Neuron (in vitro differentiated cells): ENCODE results near the gene MEOX1.

Experiments used
- H2AFZ ChIP-seq: one replicate; pipeline ENCODE4 v1.6.1; 2013; ENCODE audit warnings: low read depth, mild to moderate bottlenecking, inconsistent platforms, low read length, moderate library complexity
- H3K27me3 ChIP-seq: one replicate; pipeline ENCODE4 v1.6.1; 2013; ENCODE audit warnings: low read length; ENCODE audit not compliant: insufficient read depth
- H3K36me3 ChIP-seq: one replicate; pipeline ENCODE4 v1.6.1; 2013; ENCODE audit warnings: low read length; ENCODE audit not compliant: insufficient read depth
- H3K4me1 ChIP-seq: one replicate; pipeline ENCODE4 v1.6.1; 2013; ENCODE audit warnings: low read length; ENCODE audit not compliant: insufficient read depth
- H3K4me3 ChIP-seq: 2 replicates; pipeline ENCODE4 v1.5.1; 2013; ENCODE audit warnings: mild to moderate bottlenecking, low read length, moderate library complexity
- H3K9me3 ChIP-seq: one replicate; pipeline ENCODE4 v1.6.1; 2013; ENCODE audit warnings: low read length

Gene MEOX1

DNA sequence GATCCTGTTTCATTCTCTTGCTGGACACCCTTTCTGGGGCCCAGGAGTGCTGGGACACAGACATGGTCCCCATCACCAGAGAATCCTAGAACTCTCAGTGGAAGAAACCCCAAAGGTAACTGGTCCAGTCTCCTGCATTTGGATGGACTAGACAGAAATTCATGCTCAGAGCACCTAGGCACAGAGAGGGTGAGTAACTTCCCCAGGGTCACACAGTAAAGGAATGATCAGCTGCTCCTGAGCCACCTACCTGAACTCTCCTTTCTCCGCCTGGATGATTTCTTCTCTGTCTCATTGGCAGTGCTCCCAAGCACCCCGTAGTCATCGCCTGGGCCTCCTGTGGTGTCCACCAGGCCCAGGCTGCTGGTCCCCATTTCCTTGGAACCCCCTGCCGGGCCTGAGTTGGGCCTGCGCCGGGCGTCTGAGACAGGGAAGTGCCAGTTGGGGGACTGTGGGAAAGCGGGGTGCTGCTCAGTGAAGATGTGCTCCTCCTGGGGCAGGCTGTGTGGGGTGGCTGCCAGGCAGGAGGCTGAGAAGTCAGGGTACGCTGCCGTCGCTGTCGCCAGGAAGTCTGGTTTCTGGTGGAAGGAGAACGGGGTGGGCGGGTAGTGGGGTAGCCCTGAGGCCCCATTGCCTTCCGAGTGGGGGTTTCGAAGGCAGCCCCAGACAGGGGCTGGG is 767 bp downstream of the MEOX1 start:
- H3K9me3 ChIP-seq: no peaks in the 10 kb centered on the region
- no peak overlapping the region for H2AFZ ChIP-seq
- H3K4me3 ChIP-seq: no peak overlapping the region
- H3K4me1 ChIP-seq: peaks cover 17% of the 10 kb centered on the region
- peaks cover 23% of the 10 kb centered on the region for H3K27me3 ChIP-seq
- no peaks in the 10 kb centered on the region for H3K36me3 ChIP-seq

DNA sequence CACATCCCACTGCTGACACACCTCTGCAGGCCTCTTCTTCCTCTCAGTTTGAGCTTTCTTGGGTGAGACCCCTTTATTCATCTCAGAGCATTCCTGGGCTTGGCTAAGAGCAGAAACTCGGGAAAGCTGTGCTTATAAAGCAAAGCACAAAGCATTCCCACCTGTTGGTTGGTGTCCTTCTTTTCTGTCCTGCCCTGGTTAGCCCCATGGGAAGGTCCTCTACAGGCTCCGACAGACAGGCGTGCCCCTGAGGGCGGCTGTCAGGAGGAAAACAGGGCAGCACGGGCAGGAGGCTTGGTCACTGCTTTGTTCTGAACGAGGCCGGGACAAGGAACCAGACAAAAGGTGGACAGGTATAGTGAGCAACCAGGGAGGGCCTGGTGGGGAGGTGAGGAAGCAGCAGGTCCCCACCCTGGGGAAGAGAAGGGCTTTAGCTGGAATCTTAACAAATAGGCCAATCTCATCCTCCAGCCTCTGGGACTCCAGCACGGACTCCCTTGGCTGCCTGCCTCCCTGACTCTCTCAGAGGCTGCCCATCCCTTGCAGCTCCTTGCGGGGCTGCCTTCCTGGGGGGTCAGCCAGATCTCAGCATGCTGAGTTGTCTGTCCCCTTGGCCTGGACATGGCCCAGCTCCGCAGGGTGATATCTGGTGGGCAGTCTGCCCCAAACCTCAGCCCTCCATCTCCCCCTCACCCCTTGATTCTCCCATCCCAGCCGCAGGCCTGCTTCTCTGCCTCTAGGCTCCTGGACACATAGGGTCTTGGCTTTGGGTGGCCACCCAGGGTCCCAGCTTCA is 1.7 kb downstream of the MEOX1 start:
- Histone ChIP-seq H3K27me3 (peaks cover 23% of the 10 kb centered on the region), H3K4me1 (peaks cover 11% of the 10 kb centered on the region), H3K36me3 (no peaks in the 10 kb centered on the region), H2AFZ (no peak overlapping the region), H3K4me3 (no peak overlapping the region), H3K9me3 (no peaks in the 10 kb centered on the region)

DNA sequence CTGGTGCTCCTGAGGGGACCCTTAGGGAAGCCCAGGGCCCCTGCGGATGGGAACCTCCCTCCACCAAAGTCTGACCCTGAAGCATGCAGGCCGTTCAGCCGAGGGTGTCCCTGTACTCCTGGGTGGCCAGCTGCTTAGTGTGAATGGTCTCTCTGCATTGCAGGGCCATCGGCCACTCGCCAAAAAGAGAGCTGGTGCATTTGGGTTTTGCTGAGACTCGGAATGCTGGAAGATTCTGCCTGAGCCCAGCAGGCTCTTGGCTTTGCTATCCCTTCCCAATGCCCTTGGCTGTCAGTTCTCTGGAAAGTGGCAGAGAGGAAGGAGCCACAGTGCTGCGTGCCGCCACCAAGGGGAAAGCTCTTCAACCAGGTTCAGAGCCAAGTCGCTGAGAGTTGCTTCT is 2.8 kb downstream of the MEOX1 start:
- Histone ChIP-seq H3K4me1 (peaks cover 11% of the 10 kb centered on the region), H3K27me3 (peaks cover 23% of the 10 kb centered on the region), H3K36me3 (no peaks in the 10 kb centered on the region), H2AFZ (no peak overlapping the region), H3K4me3 (no peak overlapping the region), H3K9me3 (no peaks in the 10 kb centered on the region)

DNA sequence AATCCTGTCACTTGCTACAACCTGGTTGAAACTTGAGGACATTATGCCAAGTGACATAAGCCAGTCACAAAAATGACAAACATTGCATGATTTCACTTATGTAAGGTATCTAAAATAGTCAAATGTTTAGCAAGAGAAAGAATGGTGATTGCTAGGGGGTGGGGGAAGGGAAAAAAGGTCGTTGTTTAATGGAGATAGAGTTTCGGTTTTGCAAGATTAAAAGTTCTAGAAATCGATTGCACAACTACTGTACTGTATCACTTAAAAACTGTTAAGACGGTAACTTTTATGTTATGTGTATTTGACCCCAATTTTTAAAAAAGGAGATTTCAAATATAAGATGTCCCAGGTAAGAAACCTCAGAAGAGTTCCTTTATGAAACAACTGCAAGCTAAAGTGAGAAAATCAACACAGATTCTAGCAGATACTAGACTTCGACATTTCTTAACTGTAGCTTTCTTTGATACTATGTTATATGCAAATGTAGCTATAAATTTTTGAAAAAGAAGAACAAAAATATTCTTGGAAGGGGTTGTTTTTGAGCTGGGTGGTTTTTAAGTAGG is 5.9 kb downstream of the MEOX1 start:
- Histone ChIP-seq H3K9me3 (no peaks in the 10 kb centered on the region), H3K27me3 (peaks cover 26% of the 10 kb centered on the region), H3K4me3 (no peak overlapping the region), H3K36me3 (no peaks in the 10 kb centered on the region), H3K4me1 (no peaks in the 10 kb centered on the region), H2AFZ (no peak overlapping the region)

DNA sequence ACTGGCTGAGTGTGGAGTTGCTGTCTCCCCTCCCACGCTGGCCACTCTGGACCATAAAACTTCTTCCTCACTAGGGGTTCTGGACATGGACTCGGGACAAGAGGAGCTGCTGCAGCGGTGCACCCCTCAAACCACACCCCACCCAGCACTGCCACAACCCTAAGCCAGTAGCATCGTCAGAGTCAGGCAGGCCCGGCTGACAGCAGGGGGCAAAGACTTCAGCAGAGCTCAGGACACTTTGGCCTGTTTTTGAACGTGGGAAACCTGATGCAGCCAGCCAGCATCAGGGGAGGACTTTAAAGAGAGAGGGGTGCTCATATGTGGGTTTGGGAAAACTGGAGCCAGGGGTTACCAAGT is 9.6 kb downstream of the MEOX1 start:
- peaks cover 11% of the 10 kb centered on the region for H3K27me3 ChIP-seq
- no peaks in the 10 kb centered on the region for H3K9me3 ChIP-seq
- no peaks in the 10 kb centered on the region for H3K36me3 ChIP-seq
- no peak overlapping the region for H2AFZ ChIP-seq
- H3K4me1 ChIP-seq: no peaks in the 10 kb centered on the region
- H3K4me3 ChIP-seq: no peak overlapping the region

DNA sequence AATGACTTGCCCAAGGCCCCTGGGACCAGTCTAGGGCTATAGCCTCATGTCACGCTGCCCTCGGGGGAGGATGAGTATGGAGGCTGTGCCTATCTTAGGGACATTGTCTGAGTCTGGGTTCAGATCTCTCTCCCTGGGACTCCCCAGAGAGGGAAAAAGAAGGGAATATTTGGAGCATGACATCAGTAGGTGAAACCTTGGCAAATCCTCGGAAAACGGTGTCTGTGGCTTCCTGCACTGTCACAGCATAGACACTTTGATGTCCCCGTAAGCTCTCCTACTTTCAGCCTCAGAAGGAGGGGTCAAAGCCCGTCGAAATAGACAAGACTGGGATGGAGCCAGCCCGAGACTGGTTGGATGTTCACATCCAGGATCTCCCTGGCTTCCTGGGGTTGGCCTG is 11.3 kb downstream of the MEOX1 start:
- H3K36me3 ChIP-seq: no peaks in the 10 kb centered on the region
- H2AFZ ChIP-seq: no peak overlapping the region
- no peak overlapping the region for H3K4me3 ChIP-seq
- H3K27me3 ChIP-seq: peaks cover 8% of the 10 kb centered on the region
- H3K9me3 ChIP-seq: no peaks in the 10 kb centered on the region
- H3K4me1 ChIP-seq: no peaks in the 10 kb centered on the region

DNA sequence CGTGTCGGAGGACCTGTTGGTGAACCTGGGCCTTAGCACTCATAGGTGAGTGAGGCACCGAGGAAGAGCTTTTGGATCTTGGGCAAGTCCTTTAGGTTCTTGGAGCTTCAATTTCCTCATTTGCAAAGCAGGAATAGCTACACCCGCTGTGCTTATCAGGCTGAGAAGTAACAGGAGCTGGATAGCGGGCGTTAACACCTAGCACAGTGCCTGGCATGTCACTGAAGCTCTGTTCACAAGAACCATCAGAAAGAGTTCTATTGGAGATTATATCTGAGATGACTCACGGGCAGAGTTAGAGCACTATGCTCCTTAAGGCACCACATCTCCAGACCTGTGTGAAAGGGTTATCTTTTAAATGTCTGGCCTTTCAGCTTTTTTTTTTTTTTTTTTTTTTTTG is 12.8 kb downstream of the MEOX1 start:
- Histone ChIP-seq H3K4me3 (no peak overlapping the region), H3K27me3 (peaks cover 8% of the 10 kb centered on the region)

DNA sequence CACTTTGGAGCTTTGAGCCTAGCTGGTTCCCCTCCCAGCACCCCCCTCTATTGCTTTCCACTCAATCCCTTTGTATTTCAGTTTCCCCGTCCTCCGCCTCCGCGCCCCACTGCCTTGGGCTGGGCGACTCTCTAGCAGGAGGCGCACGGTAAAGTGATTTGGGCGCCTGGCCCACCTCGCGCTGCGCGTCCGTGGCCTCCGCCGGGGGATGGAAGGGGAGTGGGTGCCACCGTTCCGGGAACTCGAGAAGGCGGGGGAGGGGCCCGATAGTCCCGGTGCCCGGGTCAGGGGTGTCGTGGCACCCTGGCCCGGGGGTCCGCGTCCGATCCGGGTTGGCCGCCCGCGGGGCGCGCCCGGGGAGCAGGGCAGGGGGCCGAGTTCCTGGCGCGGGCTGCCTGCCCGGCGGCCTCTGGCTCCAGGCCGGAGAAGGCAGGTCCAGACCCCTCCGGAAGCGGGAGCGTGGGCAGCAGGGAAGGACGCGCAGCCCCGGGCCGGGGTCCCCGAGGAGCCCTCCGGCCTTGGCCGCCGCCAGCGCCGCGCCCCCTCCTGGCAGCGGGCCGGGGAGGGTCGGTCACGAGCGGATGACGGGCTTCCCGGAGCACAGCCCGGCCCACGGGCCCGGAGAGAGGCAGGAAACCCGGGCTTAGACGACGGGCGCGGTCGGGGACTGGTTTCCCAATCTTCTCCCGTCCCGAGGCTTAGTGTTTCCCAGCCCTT is 15.8 kb downstream of the MEOX1 start:
- no peaks in the 10 kb centered on the region for H3K9me3 ChIP-seq
- no peaks in the 10 kb centered on the region for H3K36me3 ChIP-seq
- H3K4me3 ChIP-seq: no peak overlapping the region
- H3K4me1 ChIP-seq: no peaks in the 10 kb centered on the region
- H2AFZ ChIP-seq: no peak overlapping the region
- peaks cover 3% of the 10 kb centered on the region for H3K27me3 ChIP-seq

More for the DNA sequence above, 12.8 kb downstream of the MEOX1 start:
- no peaks in the 10 kb centered on the region for H3K9me3 ChIP-seq
- no peaks in the 10 kb centered on the region for H3K4me1 ChIP-seq
- H3K36me3 ChIP-seq: no peaks in the 10 kb centered on the region
- H2AFZ ChIP-seq: no peak overlapping the region

DNA sequence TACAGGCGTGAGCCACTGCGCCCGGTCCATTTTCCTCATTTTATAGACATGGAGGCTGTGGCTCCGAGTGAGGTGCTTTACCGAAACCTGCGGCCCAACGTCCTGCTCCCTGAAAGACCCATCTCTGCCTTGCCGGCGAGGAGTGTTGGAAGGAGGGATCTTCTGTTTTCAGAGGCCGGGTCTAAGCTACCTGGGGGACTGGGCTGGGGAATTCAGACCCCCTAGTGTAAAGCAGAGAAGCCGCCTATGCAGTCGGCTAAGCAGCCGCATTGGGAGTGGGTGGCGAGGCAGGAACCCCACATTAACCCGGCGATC is 16.3 kb downstream of the MEOX1 start:
- no peaks in the 10 kb centered on the region for H3K4me1 ChIP-seq
- no peaks in the 10 kb centered on the region for H3K9me3 ChIP-seq
- H2AFZ ChIP-seq: no peak overlapping the region
- H3K4me3 ChIP-seq: no peak overlapping the region
- no peaks in the 10 kb centered on the region for H3K36me3 ChIP-seq
- H3K27me3 ChIP-seq: peaks cover 3% of the 10 kb centered on the region

DNA sequence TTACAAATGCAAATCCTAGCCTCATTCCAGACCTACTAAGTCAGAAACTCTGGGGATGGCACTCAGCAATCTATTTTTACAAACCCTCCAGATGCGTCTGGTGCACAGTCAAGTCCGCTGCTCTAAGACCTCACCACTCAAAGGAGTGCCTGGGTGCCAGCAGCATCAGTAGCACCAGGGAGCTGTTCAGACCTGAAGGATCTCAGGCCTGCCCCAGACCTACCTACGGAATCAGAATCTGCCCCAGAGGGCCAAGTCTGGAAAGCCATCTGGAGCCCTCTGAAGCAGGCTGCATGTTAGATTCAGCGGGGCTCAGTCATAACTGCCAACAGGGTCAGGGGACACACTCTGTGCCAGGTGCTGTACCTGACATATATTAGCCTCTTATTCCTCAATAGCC is 17.6 kb downstream of the MEOX1 start:
- Histone ChIP-seq H3K4me3 (no peak overlapping the region), H3K4me1 (no peaks in the 10 kb centered on the region), H3K27me3 (peaks cover 3% of the 10 kb centered on the region), H2AFZ (no peak overlapping the region), H3K36me3 (no peaks in the 10 kb centered on the region), H3K9me3 (no peaks in the 10 kb centered on the region)

DNA sequence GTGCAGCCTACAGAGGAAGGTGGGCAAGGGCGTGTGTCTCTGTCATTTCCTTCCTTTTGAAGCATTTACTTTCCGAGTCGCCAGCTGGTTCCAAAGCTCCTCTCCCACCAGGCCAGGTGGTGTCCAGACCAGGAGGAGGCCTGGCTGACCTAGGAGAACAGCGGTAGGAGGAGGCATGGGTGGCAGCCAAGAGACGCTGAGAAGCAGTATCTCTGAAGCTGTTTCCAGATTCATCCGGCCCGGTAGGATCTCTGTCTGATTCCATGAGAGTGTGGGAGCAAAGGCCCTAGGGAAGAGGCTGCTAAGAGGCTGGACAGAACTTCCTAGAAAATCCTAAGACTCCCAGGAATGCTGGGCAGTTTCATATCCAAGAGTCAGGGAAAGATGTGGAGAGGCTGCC is 20.3 kb downstream of the MEOX1 start:
- Histone ChIP-seq H3K36me3 (no peaks in the 10 kb centered on the region), H2AFZ (no peak overlapping the region), H3K4me3 (no peak overlapping the region), H3K27me3 (no peaks in the 10 kb centered on the region), H3K9me3 (no peaks in the 10 kb centered on the region), H3K4me1 (no peaks in the 10 kb centered on the region)

DNA sequence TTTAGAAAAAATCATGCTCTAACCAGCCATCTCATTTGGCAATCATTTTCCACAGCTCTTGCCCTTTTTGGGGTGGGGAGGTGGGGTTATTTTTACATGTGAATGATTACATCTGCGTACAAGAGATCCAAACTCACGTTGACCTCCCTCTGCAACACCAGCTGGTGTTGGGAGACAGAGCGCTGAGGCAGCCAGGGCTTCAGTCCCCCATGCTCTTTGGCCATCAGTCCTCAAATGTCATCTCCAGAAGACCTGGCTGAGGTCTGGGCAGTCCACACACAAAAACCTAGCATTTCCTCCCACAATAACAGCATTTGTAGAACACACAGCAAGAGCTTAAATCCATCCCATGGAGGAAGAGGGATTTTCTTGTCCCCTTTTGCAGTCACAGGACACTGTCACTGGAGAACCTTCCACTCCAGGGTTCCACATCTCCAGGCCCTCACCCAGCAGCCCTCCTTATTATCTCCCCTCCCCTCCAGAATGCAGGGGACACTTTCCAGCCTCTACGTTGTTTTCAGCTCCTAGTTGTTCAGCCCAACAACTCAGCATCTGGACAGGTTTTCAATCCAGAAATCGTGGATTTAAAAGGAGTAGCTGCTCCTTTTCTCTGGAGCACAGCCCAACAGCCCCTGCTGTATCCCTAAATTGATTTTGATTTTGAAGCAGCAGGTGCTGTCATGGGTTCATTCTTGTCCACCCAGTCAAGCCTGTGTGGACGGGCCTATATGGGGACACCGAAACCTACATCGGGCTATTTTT is 21.1 kb downstream of the MEOX1 start:
- no peaks in the 10 kb centered on the region for H3K36me3 ChIP-seq
- no peak overlapping the region for H3K4me3 ChIP-seq
- no peaks in the 10 kb centered on the region for H3K27me3 ChIP-seq
- no peak overlapping the region for H2AFZ ChIP-seq
- H3K4me1 ChIP-seq: no peaks in the 10 kb centered on the region
- H3K9me3 ChIP-seq: no peaks in the 10 kb centered on the region
